ENCODE results near the gene SCGB3A1. TPM values are rescaled to one million over a fixed set of nuclear protein-coding genes. Genes with fewer than 3 reads are reported as not detected.

SCGB3A1 gene, protein sequence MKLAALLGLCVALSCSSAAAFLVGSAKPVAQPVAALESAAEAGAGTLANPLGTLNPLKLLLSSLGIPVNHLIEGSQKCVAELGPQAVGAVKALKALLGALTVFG
- 0.87 TPM in 1 of 2 replicates, not detected in the other for total RNA-seq
- long read RNA-seq = 0 reads

DNA sequence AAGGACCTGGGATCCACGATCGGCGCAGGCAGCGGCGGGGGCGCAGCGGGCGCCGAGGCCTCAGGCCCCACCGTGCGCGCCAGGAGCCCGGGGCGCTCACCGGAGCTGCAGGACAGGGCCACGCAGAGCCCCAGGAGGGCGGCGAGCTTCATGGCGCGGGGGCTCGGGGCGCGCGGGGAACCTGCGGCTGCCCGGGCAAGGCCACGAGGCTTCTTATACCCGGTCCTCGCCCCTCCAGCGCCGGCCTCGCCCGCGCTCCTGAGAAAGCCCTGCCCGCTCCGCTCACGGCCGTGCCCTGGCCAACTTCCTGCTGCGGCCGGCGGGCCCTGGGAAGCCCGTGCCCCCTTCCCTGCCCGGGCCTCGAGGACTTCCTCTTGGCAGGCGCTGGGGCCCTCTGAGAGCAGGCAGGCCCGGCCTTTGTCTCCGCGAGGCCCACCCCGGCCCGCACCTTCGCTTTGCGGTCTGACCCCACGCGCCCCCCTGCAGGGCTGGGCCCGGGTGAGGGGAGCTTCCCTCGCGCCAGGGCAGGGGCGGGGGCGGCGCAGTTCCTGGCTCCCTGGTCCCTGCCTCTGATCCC is at the start of gene SCGB3A1:
SCGB3A1 (minus strand) TSS at position 189 of the 577 bp plus-strand sequence; CDS start at position 152, 37 bp downstream.
- H3K4me1 Mint-ChIP-seq (ENCODE audit: low read depth) = peaks cover 1% of the 10 kb centered on the region
- DNase-seq (ENCODE audit: low spot score, unreplicated experiment) = no peak
- H3K36me3 Mint-ChIP-seq (ENCODE audit: insufficient read depth) = no peaks in the 10 kb centered on the region
- H3K9me3 Mint-ChIP-seq (ENCODE audit: low read depth) = no peaks in the 10 kb centered on the region
- no peak within 1 kb of the TSS for H3K27ac Mint-ChIP-seq
- peak within 1 kb of the TSS; percentile 44 for H3K4me3 Mint-ChIP-seq (ENCODE audit: low read depth)
- H3K27me3 Mint-ChIP-seq = peaks cover 57% of the 10 kb centered on the region
- TF ChIP-seq, protein P1, sequence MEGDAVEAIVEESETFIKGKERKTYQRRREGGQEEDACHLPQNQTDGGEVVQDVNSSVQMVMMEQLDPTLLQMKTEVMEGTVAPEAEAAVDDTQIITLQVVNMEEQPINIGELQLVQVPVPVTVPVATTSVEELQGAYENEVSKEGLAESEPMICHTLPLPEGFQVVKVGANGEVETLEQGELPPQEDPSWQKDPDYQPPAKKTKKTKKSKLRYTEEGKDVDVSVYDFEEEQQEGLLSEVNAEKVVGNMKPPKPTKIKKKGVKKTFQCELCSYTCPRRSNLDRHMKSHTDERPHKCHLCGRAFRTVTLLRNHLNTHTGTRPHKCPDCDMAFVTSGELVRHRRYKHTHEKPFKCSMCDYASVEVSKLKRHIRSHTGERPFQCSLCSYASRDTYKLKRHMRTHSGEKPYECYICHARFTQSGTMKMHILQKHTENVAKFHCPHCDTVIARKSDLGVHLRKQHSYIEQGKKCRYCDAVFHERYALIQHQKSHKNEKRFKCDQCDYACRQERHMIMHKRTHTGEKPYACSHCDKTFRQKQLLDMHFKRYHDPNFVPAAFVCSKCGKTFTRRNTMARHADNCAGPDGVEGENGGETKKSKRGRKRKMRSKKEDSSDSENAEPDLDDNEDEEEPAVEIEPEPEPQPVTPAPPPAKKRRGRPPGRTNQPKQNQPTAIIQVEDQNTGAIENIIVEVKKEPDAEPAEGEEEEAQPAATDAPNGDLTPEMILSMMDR (IDR thresholded peaks at IDR 0.05; ENCODE audit: unreplicated experiment) = no peak

DNA sequence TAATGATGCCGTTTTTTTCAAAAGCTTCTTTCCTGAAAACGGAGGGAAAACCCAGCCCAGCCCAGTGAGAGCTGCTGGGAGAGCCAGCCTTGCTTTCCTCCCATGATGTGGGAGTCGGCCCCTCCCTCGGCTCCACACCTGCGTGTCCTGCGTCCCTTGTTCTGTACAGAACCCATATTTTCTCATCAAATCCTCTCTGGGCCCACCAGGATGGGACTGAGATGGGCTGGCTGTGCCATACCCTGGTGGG is 49.2 kb upstream of the SCGB3A1 start:
- no peaks in the 10 kb centered on the region for H3K36me3 Mint-ChIP-seq (ENCODE audit: insufficient read depth)
- H3K4me3 Mint-ChIP-seq (ENCODE audit: low read depth) = no peak overlapping the region
- H3K9me3 Mint-ChIP-seq (ENCODE audit: low read depth) = no peaks in the 10 kb centered on the region
- no peak overlapping the region for H3K27ac Mint-ChIP-seq
- TF ChIP-seq, protein P1 (IDR thresholded peaks at IDR 0.05; ENCODE audit: unreplicated experiment) = no peak
- no peak for DNase-seq (ENCODE audit: low spot score, unreplicated experiment)
- H3K4me1 Mint-ChIP-seq (ENCODE audit: low read depth) = no peaks in the 10 kb centered on the region
- H3K27me3 Mint-ChIP-seq = peaks cover 54% of the 10 kb centered on the region

DNA sequence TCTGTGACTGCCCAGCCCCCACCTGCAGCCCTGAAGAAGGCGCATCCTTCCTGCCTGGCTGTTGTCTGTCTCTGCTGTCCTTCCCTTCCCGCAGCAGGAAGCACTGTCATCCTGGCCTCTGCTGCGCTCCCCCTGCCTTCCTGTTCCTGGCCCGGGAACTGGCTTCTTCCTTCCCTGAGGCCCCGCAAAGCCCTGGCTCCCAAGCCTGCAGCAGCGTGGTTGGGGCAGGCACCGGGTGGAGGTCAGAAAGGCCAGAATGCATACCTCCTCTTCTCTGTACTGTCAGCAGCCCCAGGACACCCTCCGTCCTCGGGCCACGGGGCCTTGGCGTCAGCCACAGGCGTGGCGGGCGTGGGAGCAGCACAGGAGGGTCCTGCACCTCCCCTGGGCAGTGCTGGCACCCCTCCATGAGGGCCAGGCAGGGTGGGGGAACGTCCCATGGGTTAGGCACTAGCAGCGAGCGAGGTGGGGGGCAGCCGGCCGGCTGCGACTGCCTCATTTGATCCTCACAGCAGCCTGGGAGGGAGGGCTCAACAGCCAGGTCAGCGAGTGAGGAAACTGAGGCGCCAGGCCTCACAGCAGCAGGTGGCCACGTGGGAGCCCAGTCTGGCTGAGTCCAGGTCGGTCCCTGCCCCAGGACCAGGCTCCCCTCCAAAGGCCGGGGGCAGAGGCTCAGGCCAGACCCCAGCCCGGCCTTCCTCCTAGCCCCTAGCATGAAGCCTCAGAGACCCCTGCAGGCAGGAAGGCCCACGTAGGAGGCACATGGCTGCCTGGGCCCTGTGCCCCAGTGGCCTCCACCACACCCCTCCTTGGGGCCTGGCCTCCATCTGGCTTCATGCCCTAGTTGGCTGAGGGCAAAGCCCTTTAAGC is 48.7 kb upstream of the SCGB3A1 start:
- no peak overlapping the region for H3K27ac Mint-ChIP-seq
- no peak overlapping the region for H3K4me3 Mint-ChIP-seq (ENCODE audit: low read depth)
- H3K36me3 Mint-ChIP-seq (ENCODE audit: insufficient read depth) = no peaks in the 10 kb centered on the region
- H3K27me3 Mint-ChIP-seq = peaks cover 52% of the 10 kb centered on the region
- no peaks in the 10 kb centered on the region for H3K4me1 Mint-ChIP-seq (ENCODE audit: low read depth)
- DNase-seq (ENCODE audit: low spot score, unreplicated experiment) = no peak
- H3K9me3 Mint-ChIP-seq (ENCODE audit: low read depth) = no peaks in the 10 kb centered on the region
- TF ChIP-seq, protein P1 (IDR thresholded peaks at IDR 0.05; ENCODE audit: unreplicated experiment) = no peak

DNA sequence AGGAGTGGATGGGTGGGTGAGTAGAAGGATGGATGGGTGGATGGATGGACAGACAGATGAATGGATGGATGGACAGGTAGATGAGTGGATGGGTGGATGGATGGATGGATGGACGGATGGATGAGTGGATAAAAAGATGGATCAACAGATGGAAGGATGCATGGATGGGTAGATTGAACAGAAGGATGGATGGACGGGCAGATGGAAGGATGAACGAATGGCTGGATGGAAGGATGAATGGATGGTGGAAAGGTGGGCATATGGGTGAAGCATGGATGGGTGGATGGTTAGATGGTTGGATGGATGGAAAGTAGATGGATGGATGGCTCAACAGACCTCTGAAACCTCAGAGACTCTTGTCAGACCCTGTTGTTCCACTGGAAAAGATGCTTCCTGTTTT is 48.0 kb upstream of the SCGB3A1 start:
- peaks cover 45% of the 10 kb centered on the region for H3K27me3 Mint-ChIP-seq
- H3K9me3 Mint-ChIP-seq (ENCODE audit: low read depth) = no peaks in the 10 kb centered on the region
- DNase-seq (ENCODE audit: low spot score, unreplicated experiment) = no peak
- no peak overlapping the region for H3K27ac Mint-ChIP-seq
- H3K4me3 Mint-ChIP-seq (ENCODE audit: low read depth) = no peak overlapping the region
- no peaks in the 10 kb centered on the region for H3K4me1 Mint-ChIP-seq (ENCODE audit: low read depth)
- no peaks in the 10 kb centered on the region for H3K36me3 Mint-ChIP-seq (ENCODE audit: insufficient read depth)
- TF ChIP-seq, protein P1 (IDR thresholded peaks at IDR 0.05; ENCODE audit: unreplicated experiment) = no peak

DNA sequence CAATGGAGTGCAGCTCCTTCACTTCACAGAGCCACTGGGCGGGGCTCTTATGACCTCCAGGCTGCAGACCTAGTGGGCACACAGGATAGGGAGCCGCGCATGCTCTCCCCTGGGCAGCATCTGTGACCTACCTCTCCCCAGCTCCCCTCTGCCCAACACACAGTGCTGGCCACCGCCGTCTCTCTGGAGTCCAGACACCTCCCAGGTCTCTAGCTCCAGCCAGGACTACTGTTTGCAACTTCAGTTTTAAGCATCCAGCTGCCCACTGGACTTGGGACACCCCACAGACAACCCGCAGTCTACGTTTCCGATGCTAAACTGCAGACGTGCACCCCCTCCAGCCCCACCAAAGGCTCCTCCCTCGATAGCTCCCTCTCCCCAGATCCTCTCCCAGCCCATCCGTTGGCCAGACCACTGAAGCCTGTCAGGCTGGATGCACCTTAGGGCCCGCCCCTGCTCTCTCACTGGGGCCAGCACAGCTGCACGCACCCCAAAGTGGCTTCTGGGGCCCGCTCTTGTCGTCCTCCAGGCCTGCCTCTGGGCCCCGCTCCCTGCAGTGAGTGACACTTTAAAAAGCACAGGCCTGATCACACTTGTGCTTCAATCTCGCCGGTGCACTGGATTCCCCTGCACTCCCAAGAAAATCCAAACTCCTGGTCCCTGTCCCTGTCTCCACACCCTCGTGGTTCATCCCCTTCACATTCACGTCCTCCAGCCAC is 46.8 kb upstream of the SCGB3A1 start:
- Mint-ChIP-seq H3K27ac (no peak overlapping the region), H3K27me3 (peaks cover 37% of the 10 kb centered on the region), H3K4me3 (ENCODE audit: low read depth) (no peak overlapping the region), H3K4me1 (ENCODE audit: low read depth) (no peaks in the 10 kb centered on the region), H3K9me3 (ENCODE audit: low read depth) (no peaks in the 10 kb centered on the region), H3K36me3 (ENCODE audit: insufficient read depth) (no peaks in the 10 kb centered on the region)
- DNase-seq (ENCODE audit: low spot score, unreplicated experiment) = no peak
- TF ChIP-seq, protein P1 (IDR thresholded peaks at IDR 0.05; ENCODE audit: unreplicated experiment) = no peak
